Right atrium auricular region (tissue), 2 donors: Measurements from ENCODE around the gene IL6. TPM values are rescaled to one million over a fixed set of nuclear protein-coding genes. Genes with fewer than 3 reads are reported as not detected.

Experiments
- DNase-seq: peaks from one replicate; pipeline ENCODE4 v3.0.0-alpha.2; 2019; ENCODE audit warnings: low spot score
- H3K27ac ChIP-seq, 2 donors: fragments of 200-600 bp; sonication (generic); 1 replicate in 1 of 2; 2 replicates in 1 of 2; pipeline ENCODE4 v1.5.1; 2016 to 2019
- H3K27me3 ChIP-seq, 2 donors: fragments of 200-600 bp; sonication (generic); one replicate each; pipeline versions ENCODE4 v1.5.1 to v1.6.0; 2017 to 2019
- H3K36me3 ChIP-seq: fragments of 200-600 bp; sonication (generic); one replicate; pipeline ENCODE4 v1.5.1; 2016
- H3K4me1 ChIP-seq, 2 donors: fragments of 200-600 bp; sonication (generic); one replicate each; pipeline versions ENCODE4 v1.5.1 to v1.6.0; 2017 to 2019
- H3K4me3 ChIP-seq, 2 donors: fragments of 200-600 bp; sonication (generic); 1 replicate in 1 of 2; 2 replicates in 1 of 2; pipeline ENCODE4 v1.5.1; 2017 to 2019; ENCODE audit warnings: mild to moderate bottlenecking in 1 of 2, moderate library complexity in 1 of 2
- H3K9me3 ChIP-seq, 2 donors: fragments of 200-600 bp; sonication (generic); one replicate each; pipeline ENCODE4 v1.5.1; 2019
- CTCF ChIP-seq, 2 donors: fragments of 200-600 bp; sonication (generic); IDR thresholded peaks; one replicate each; pipeline ENCODE4 v1.5.1; 2019; ENCODE audit warnings: antibody characterized with exemption in 2 of 2
- total RNA-seq, 2 donors: library from RNA; depleted of rRNA; stranded (reverse); fragments of >200 nt; gene quantifications; one replicate each; pipeline ENCODE4 v1.1.0, GENCODE V29; 2016

Gene IL6
- total RNA-seq, 2 donors from 2014 or later: 3.6 to 19.8 TPM

- DNase-seq: no peak
- no peaks in the 10 kb centered on the region for H3K4me1 ChIP-seq
- no peak for TF ChIP-seq CTCF (IDR thresholded peaks at IDR 0.05)
- H3K4me3 ChIP-seq: no peak overlapping the region
- no peak overlapping the region for H3K27ac ChIP-seq
- H3K36me3 ChIP-seq: no peaks in the 10 kb centered on the region
- no peaks in the 10 kb centered on the region for H3K27me3 ChIP-seq
- no peaks in the 10 kb centered on the region for H3K9me3 ChIP-seq
Observed at GRCh38 chr7:22709857-22710256, 17.1 kb upstream of the IL6 start.

- Histone ChIP-seq H3K27me3 (no peaks in the 10 kb centered on the region), H3K27ac (peak overlapping the region in 1 of 2 donors; percentile 14), H3K4me1 (peaks cover 0 to 7% of the 10 kb centered on the region in 2 donors), H3K4me3 (no peak overlapping the region), H3K36me3 (no peaks in the 10 kb centered on the region), H3K9me3 (no peaks in the 10 kb centered on the region)
- no peak for TF ChIP-seq CTCF (IDR thresholded peaks at IDR 0.05)
- no peak for DNase-seq
Observed at GRCh38 chr7:22712999-22713398, 14.0 kb upstream of the IL6 start.

GRCh38 chr7:22713463-22713862 lies 13.5 kb upstream of the IL6 start:
- no peak overlapping the region for H3K4me3 ChIP-seq
- TF ChIP-seq CTCF (IDR thresholded peaks at IDR 0.05): no peak
- no peak for DNase-seq
- H3K36me3 ChIP-seq: no peaks in the 10 kb centered on the region
- no peaks in the 10 kb centered on the region for H3K27me3 ChIP-seq
- peak overlapping the region in 1 of 2 donors; percentile 14 for H3K27ac ChIP-seq
- no peaks in the 10 kb centered on the region for H3K9me3 ChIP-seq
- H3K4me1 ChIP-seq: peaks cover 0 to 11% of the 10 kb centered on the region in 2 donors

- H3K27me3 ChIP-seq: no peaks in the 10 kb centered on the region
- no peak for DNase-seq
- H3K4me3 ChIP-seq: no peak overlapping the region
- no peaks in the 10 kb centered on the region for H3K9me3 ChIP-seq
- no peak overlapping the region for H3K27ac ChIP-seq
- no peaks in the 10 kb centered on the region for H3K36me3 ChIP-seq
- TF ChIP-seq CTCF (IDR thresholded peaks at IDR 0.05): no peak
- H3K4me1 ChIP-seq: peaks cover 0 to 17% of the 10 kb centered on the region in 2 donors
Observed at GRCh38 chr7:22715969-22716368, 11.0 kb upstream of the IL6 start.

- TF ChIP-seq CTCF (IDR thresholded peaks at IDR 0.05): no peak
- Histone ChIP-seq H3K9me3 (no peaks in the 10 kb centered on the region), H3K4me3 (no peak overlapping the region), H3K27ac (peak overlapping the region; percentile 31 to 41), H3K4me1 (peaks cover 0 to 27% of the 10 kb centered on the region in 2 donors), H3K36me3 (no peaks in the 10 kb centered on the region), H3K27me3 (no peaks in the 10 kb centered on the region)
- DNase-seq: no peak
Observed at GRCh38 chr7:22717760-22718159, 9.2 kb upstream of the IL6 start.

GRCh38 chr7:22718200-22718711 lies 8.7 kb upstream of the IL6 start:
- no peak for TF ChIP-seq CTCF (IDR thresholded peaks at IDR 0.05)
- H3K27me3 ChIP-seq: no peaks in the 10 kb centered on the region
- DNase-seq: no peak
- no peak overlapping the region for H3K4me3 ChIP-seq
- peak overlapping the region; percentile 41 to 57 for H3K27ac ChIP-seq
- H3K9me3 ChIP-seq: no peaks in the 10 kb centered on the region
- peaks cover 0 to 32% of the 10 kb centered on the region in 2 donors for H3K4me1 ChIP-seq
- no peaks in the 10 kb centered on the region for H3K36me3 ChIP-seq
